GM23248 (cell line): ENCODE measurements around the gene TMEM217.

Experiments used
- EZH2 ChIP-seq: fragments of 200-600 bp; sonication (generic); IDR thresholded peaks from 2 replicates; pipeline ENCODE4 v1.6.1; 2018; ENCODE audit warnings: antibody characterized with exemption, mild to moderate bottlenecking; ENCODE audit not compliant: insufficient read depth, poor library complexity, severe bottlenecking
- EZH2phosphoT487 ChIP-seq: fragments of 200-600 bp; sonication (generic); IDR thresholded peaks from 2 replicates; pipeline ENCODE4 v1.6.1; 2018; ENCODE audit warnings: antibody characterized with exemption, moderate library complexity, mild to moderate bottlenecking, low read depth; ENCODE audit not compliant: insufficient read depth

- TF ChIP-seq EZH2 (no peak), EZH2phosphoT487 (no peak)
These were observed 42.0 kb upstream of the TMEM217 start for GRCh38 chr6:37299990-37300389.
